MCF 10A (cell line): ENCODE results near the gene HMGN4. TPM values are rescaled to one million over a fixed set of nuclear protein-coding genes. Genes with fewer than 3 reads are reported as not detected.

ENCODE experiments used
- BruUV-seq: library from RNA; stranded (reverse); fragments of 400-500 nt; replicated peaks from 2 replicates; lab custom pipeline; 2021; lab: Mats Ljungman, UMichigan
- CTCF ChIA-PET: fragments of 300-600 bp; sonication (Branson Sonifier 250); formaldehyde crosslinking; extraction: SDS; loops from one replicate; lab custom pipeline; 2021; ENCODE audit warnings: antibody characterized with exemption, inconsistent platforms; lab: Yijun Ruan, JAX
- POLR2A ChIA-PET: fragments of 300-600, 350-650 bp; sonication (Branson Sonifier 250); formaldehyde crosslinking; extraction: SDS; loops from one replicate; lab custom pipeline; 2020; ENCODE audit warnings: antibody characterized with exemption, inconsistent platforms; lab: Yijun Ruan, JAX
- DNase-seq: peaks from one replicate; pipeline ENCODE4 v3.0.0-alpha.2; 2018; ENCODE audit not compliant: unreplicated experiment
- H3K27ac Mint-ChIP-seq: one replicate; pipeline ENCODE4 v1.8.0; 2022; ENCODE audit warnings: mild to moderate bottlenecking, low read depth, mixed read lengths; ENCODE audit not compliant: unreplicated experiment
- H3K27me3 Mint-ChIP-seq: one replicate; pipeline ENCODE4 v1.8.0; 2022; ENCODE audit warnings: mixed read lengths; ENCODE audit not compliant: insufficient read depth, unreplicated experiment
- H3K36me3 Mint-ChIP-seq: one replicate; pipeline ENCODE4 v1.8.0; 2022; ENCODE audit warnings: mild to moderate bottlenecking, moderate library complexity, mixed read lengths; ENCODE audit not compliant: insufficient read depth, unreplicated experiment
- H3K4me1 Mint-ChIP-seq: one replicate; pipeline ENCODE4 v1.8.0; 2022; ENCODE audit warnings: mixed read lengths; ENCODE audit not compliant: insufficient read depth, unreplicated experiment
- H3K4me3 Mint-ChIP-seq: one replicate; pipeline ENCODE4 v1.8.0; 2022; ENCODE audit warnings: mild to moderate bottlenecking, moderate library complexity, mixed read lengths; ENCODE audit not compliant: unreplicated experiment
- H3K9me3 Mint-ChIP-seq: one replicate; pipeline ENCODE4 v1.8.0; 2022; ENCODE audit warnings: mixed read lengths; ENCODE audit not compliant: unreplicated experiment
- intact Hi-C: fragments of 100-400 bp; cut with micrococcal nuclease; formaldehyde crosslinking; loops from 2 replicates; pipeline ENCODE4 v1.14.1; 2022
- total RNA-seq: library from RNA; stranded (reverse); gene quantifications from 2 replicates; pipeline ENCODE4 v1.2.3, GENCODE V29; 2022
- TF ChIP-seq, protein P1 (sequence below): fragments of 200-600 bp; IDR thresholded peaks from one replicate; pipeline ENCODE4 v1.8.0; 2022; ENCODE audit warnings: antibody characterized with exemption, mild to moderate bottlenecking; ENCODE audit not compliant: unreplicated experiment

The HMGN4 gene
- total RNA-seq, 1 experiment from 2014 or later, result 71.7 TPM

DNA sequence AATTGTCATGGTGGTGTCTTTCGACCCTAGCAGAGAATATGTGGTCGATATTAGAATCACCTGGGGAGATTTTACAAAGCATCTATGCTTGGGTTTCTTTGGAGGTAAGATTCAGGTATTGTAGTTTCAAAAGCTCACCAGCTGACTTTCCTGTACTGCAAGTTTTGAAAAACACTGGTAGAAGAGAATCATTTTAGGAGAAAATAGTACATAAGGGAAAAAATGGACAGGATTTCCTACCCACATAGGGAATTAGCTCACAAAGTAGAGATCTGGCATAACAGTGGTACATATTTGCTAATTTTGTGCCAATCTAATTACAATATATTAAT is 31.2 kb downstream of the HMGN4 start:
- peak overlapping the region; percentile 76 for H3K27ac Mint-ChIP-seq
- no peaks in the 10 kb centered on the region for H3K27me3 Mint-ChIP-seq
- no peak for DNase-seq
- H3K9me3 Mint-ChIP-seq, result no peaks in the 10 kb centered on the region
- BruUV-seq, result no TSS peak
- peak overlapping the region; percentile 85 for H3K4me3 Mint-ChIP-seq
- TF ChIP-seq, protein P1, sequence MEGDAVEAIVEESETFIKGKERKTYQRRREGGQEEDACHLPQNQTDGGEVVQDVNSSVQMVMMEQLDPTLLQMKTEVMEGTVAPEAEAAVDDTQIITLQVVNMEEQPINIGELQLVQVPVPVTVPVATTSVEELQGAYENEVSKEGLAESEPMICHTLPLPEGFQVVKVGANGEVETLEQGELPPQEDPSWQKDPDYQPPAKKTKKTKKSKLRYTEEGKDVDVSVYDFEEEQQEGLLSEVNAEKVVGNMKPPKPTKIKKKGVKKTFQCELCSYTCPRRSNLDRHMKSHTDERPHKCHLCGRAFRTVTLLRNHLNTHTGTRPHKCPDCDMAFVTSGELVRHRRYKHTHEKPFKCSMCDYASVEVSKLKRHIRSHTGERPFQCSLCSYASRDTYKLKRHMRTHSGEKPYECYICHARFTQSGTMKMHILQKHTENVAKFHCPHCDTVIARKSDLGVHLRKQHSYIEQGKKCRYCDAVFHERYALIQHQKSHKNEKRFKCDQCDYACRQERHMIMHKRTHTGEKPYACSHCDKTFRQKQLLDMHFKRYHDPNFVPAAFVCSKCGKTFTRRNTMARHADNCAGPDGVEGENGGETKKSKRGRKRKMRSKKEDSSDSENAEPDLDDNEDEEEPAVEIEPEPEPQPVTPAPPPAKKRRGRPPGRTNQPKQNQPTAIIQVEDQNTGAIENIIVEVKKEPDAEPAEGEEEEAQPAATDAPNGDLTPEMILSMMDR, result no peak
- H3K4me1 Mint-ChIP-seq, result peaks cover 6% of the 10 kb centered on the region
- H3K36me3 Mint-ChIP-seq, result peaks cover 28% of the 10 kb centered on the region
- intact Hi-C loops, result loop anchor here (1.0 to 5.0 kb wide), 4 partner anchors 33 to 227 kb away; partner anchors contain the start of gene BTN2A1
- POLR2A ChIA-PET, result interaction anchor here (0.9 to 2.3 kb wide), 8 partner anchors 8 to 247 kb away, joined by 3 to 17 read pairs (median 4); partner anchors contain the start of gene HMGN4
- CTCF ChIA-PET, result interaction anchor here (0.8 to 2.2 kb wide), 4 partner anchors 26 to 247 kb away, joined by 3 to 11 read pairs (median 4); no protein-coding TSS in a partner anchor

DNA sequence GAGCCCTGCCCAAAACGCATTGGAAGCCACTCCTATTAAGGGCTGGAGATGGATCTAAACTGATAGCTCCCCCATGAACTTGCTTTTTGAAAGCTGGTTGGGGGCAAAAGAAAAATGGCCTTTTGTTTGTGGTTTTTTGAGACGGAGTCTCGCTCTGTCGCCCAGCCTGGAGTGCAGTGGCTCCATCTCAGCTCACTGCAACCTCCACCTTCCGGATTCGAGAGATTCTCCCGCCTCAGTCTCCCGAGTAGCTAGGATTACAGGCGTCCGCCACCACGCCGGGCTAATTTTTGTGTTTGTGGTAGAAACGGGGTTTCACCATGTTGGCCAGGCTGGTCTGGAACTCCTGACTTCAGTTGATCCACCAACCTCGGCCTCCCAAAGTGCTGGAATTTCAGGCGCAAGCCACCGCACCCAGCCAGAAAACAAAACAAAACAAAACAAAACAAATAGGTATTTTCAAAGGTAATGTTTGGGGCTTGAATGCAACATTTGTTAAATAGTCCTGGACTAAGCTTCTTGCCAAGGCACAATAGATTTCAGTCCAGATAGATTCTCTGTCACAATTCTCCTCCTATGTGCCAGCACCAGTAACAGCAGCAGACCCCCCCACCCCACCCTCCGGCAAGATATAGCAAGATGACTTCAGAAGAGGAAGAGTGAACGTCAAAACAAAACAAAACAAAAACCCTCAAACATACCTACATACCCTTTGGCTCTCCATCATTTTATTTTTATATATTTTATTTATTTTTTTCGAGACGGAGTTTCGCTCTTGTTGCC is 32.1 kb downstream of the HMGN4 start:
- CTCF ChIA-PET, result interaction anchor here (0.8 to 9.2 kb wide), 4 partner anchors 22 to 228 kb away, joined by 4 to 84 read pairs (median 8); no protein-coding TSS in a partner anchor
- intact Hi-C loops, result no loop called here
- no TSS peak for BruUV-seq
- Mint-ChIP-seq H3K27me3 (no peaks in the 10 kb centered on the region), H3K27ac (no peak overlapping the region), H3K36me3 (peaks cover 28% of the 10 kb centered on the region), H3K4me3 (no peak overlapping the region), H3K4me1 (peaks cover 6% of the 10 kb centered on the region), H3K9me3 (no peaks in the 10 kb centered on the region)
- no peak for DNase-seq
- TF ChIP-seq, protein P1, result no peak
- POLR2A ChIA-PET, result interaction anchor here (0.7 to 2.3 kb wide), 8 partner anchors 9 to 345 kb away, joined by 3 to 17 read pairs (median 4); partner anchors contain the start of gene HMGN4

DNA sequence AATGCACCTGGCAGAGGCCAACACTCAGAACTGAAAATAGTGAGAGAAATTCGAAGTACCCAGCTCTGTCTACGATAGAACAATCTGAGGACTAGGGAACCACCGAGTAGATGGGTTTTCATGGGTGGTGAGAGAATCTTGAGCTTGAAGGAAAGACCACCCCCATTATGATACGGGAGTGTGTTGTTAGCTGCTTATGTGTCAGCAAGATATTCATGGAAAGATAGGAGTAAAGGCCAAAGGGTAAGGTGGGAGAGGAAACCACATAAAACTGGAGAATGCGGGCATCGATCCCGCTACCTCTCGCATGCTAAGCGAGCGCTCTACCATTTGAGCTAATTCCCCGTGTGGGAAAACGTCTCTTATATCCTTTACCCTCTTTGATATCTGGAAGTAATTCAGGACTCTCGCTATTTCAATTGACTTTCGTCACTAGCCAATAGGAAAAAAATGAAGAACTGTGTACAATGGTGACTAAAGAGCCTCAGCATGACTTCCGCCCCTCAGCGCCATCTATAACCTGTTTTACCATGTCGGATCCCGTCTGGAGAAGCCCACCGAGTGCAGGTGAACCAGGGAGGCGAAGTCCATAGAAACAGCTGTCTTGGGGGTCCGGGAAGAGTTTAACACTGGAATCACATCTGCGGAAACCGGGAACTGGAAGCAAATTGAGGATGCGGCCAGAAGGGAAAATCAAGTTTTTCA is 33.6 kb downstream of the HMGN4 start:
- TSS peak; percentile 92 for BruUV-seq
- peak; percentile 89 for DNase-seq
- POLR2A ChIA-PET, result interaction anchor here (0.6 to 2.4 kb wide), 16 partner anchors 10 to 1294 kb away, joined by 3 to 24 read pairs (median 4); partner anchors contain the start of gene HMGN4

More for the DNA sequence above, 33.6 kb downstream of the HMGN4 start:
- Mint-ChIP-seq H3K27me3 (no peaks in the 10 kb centered on the region), H3K4me1 (peaks cover 11% of the 10 kb centered on the region), H3K4me3 (peak overlapping the region; percentile 82), H3K9me3 (no peaks in the 10 kb centered on the region), H3K36me3 (peaks cover 30% of the 10 kb centered on the region), H3K27ac (peak overlapping the region; percentile 91)
- TF ChIP-seq, protein P1, result no peak
- CTCF ChIA-PET, result interaction anchor here (0.5 to 9.2 kb wide), 9 partner anchors 21 to 804 kb away, joined by 3 to 84 read pairs (median 3); no protein-coding TSS in a partner anchor
- intact Hi-C loops, result loop anchor here (1.0 kb wide), 3 partner anchors 15 to 33 kb away; partner anchors contain the start of gene HMGN4
